Neural progenitor cell (in vitro differentiated cells): ENCODE results near the gene FANCC. TPM values are rescaled to one million over a fixed set of nuclear protein-coding genes. Genes with fewer than 3 reads are reported as not detected.

Experiments used
- DNase-seq: peaks from one replicate; pipeline ENCODE4 v3.0.0-alpha.2; 2016; ENCODE audit warnings: low spot score
- H2AFZ ChIP-seq: fragments of 200-600 bp; sonication (generic); replicated peaks from 2 replicates; pipeline ENCODE4 v1.6.1; 2016; ENCODE audit warnings: antibody characterized with exemption
- H3F3A ChIP-seq: fragments of 200-600 bp; sonication (generic); 2 replicates; pipeline ENCODE4 v1.6.1; 2016; ENCODE audit warnings: antibody characterized with exemption, low read depth
- H3K27ac ChIP-seq: fragments of 200-600 bp; sonication (generic); 2 replicates; pipeline ENCODE4 v1.5.1; 2016; ENCODE audit warnings: mild to moderate bottlenecking
- H3K27me3 ChIP-seq: fragments of 200-600 bp; sonication (generic); 2 replicates; pipeline ENCODE4 v1.6.1; 2016; ENCODE audit warnings: mild to moderate bottlenecking, moderate library complexity
- H3K36me3 ChIP-seq: fragments of 200-600 bp; sonication (generic); 2 replicates; pipeline ENCODE4 v1.5.1; 2016
- H3K4me1 ChIP-seq: fragments of 200-600 bp; sonication (generic); 2 replicates; pipeline ENCODE4 v1.6.1; 2016; ENCODE audit warnings: mixed run types
- H3K4me2 ChIP-seq: fragments of 200-600 bp; sonication (generic); 2 replicates; pipeline ENCODE4 v1.6.1; 2016
- H3K4me3 ChIP-seq: fragments of 200-600 bp; sonication (generic); 2 replicates; pipeline ENCODE4 v1.5.1; 2016
- H3K79me2 ChIP-seq: fragments of 200-600 bp; sonication (generic); 2 replicates; pipeline ENCODE4 v1.6.1; 2016; ENCODE audit warnings: low read depth
- H3K9ac ChIP-seq: fragments of 200-600 bp; sonication (generic); 2 replicates; pipeline ENCODE4 v1.6.1; 2016
- H3K9me3 ChIP-seq: fragments of 200-600 bp; sonication (generic); 2 replicates; pipeline ENCODE4 v1.5.1; 2016; ENCODE audit warnings: low read depth
- H4K20me1 ChIP-seq: fragments of 200-600 bp; sonication (generic); 2 replicates; pipeline ENCODE4 v1.6.1; 2016; ENCODE audit warnings: low read depth
- H3K27ac Mint-ChIP-seq: 3 replicates; pipeline ENCODE4 v1.8.0; 2021; ENCODE audit warnings: mixed read lengths
- H3K27me3 Mint-ChIP-seq: 2 replicates; pipeline ENCODE4 v1.8.0; 2022; ENCODE audit warnings: low read depth, mild to moderate bottlenecking, inconsistent platforms, moderate library complexity, mixed read lengths; ENCODE audit not compliant: insufficient read depth
- H3K36me3 Mint-ChIP-seq: 3 replicates; pipeline ENCODE4 v1.8.0; 2021; ENCODE audit warnings: mixed read lengths
- H3K4me1 Mint-ChIP-seq: 3 replicates; pipeline ENCODE4 v1.8.0; 2021; ENCODE audit warnings: mixed read lengths
- H3K4me3 Mint-ChIP-seq: 3 replicates; pipeline ENCODE4 v1.8.0; 2021; ENCODE audit warnings: mild to moderate bottlenecking, moderate library complexity, mixed read lengths
- H3K9me3 Mint-ChIP-seq: 3 replicates; pipeline ENCODE4 v1.8.0; 2020; ENCODE audit warnings: mixed read lengths
- CTCF ChIP-seq: fragments of 200-600 bp; sonication (generic); IDR thresholded peaks from 2 replicates; pipeline ENCODE4 v1.5.1; 2017; ENCODE audit warnings: antibody characterized with exemption, mild to moderate bottlenecking
- EZH2 ChIP-seq: fragments of 200-600 bp; sonication (generic); IDR thresholded peaks from 2 replicates; pipeline ENCODE4 v1.6.1; 2017; ENCODE audit warnings: antibody characterized with exemption, mild to moderate bottlenecking, moderate library complexity
- EZH2phosphoT487 ChIP-seq: fragments of 200-600 bp; sonication (generic); IDR thresholded peaks from 2 replicates; pipeline ENCODE4 v1.6.1; 2017; ENCODE audit warnings: antibody characterized with exemption
- total RNA-seq: library from RNA; depleted of rRNA; stranded (reverse); fragments of >200 nt; gene quantifications from 2 replicates; pipeline ENCODE4 v1.2.3, GENCODE V29; 2015; ENCODE audit warnings: low replicate concordance

FANCC gene
- total RNA-seq, 1 donor from 2014 or later, result 49.6 TPM

- H2AFZ ChIP-seq, result no peak overlapping the region
- no peaks in the 10 kb centered on the region for H3K79me2 ChIP-seq
- H3K4me3 ChIP-seq, result no peak overlapping the region
- H3K4me3 Mint-ChIP-seq, result no peak overlapping the region
- peaks cover 24% of the 10 kb centered on the region for H3K4me1 ChIP-seq
- H3K9me3 Mint-ChIP-seq, result no peaks in the 10 kb centered on the region
- H3K27ac Mint-ChIP-seq, result no peak overlapping the region
- H3K36me3 ChIP-seq, result no peaks in the 10 kb centered on the region
- H3K27me3 ChIP-seq, result no peaks in the 10 kb centered on the region
- no peak for DNase-seq
- H3K4me1 Mint-ChIP-seq, result peaks cover 17% of the 10 kb centered on the region
- H3K27me3 Mint-ChIP-seq, result no peaks in the 10 kb centered on the region
- H3K9me3 ChIP-seq, result no peaks in the 10 kb centered on the region
- peaks cover 21% of the 10 kb centered on the region for H3K36me3 Mint-ChIP-seq
- no peak overlapping the region for H3K9ac ChIP-seq
- H3K4me2 ChIP-seq, result no peak overlapping the region
- TF ChIP-seq EZH2 (no peak), EZH2phosphoT487 (no peak), CTCF (no peak)
- H3K27ac ChIP-seq, result no peak overlapping the region
- peaks cover 11% of the 10 kb centered on the region for H3F3A ChIP-seq
- H4K20me1 ChIP-seq, result no peaks in the 10 kb centered on the region
These were observed 71.0 kb downstream of the FANCC start for GRCh38 chr9:95246547-95246946.

- Mint-ChIP-seq H3K4me1 (no peaks in the 10 kb centered on the region), H3K36me3 (peaks cover 27% of the 10 kb centered on the region), H3K27ac (no peak overlapping the region), H3K4me3 (no peak overlapping the region), H3K9me3 (no peaks in the 10 kb centered on the region), H3K27me3 (peaks cover 3% of the 10 kb centered on the region)
- H3K36me3 ChIP-seq, result no peaks in the 10 kb centered on the region
- H4K20me1 ChIP-seq, result no peaks in the 10 kb centered on the region
- H3K4me2 ChIP-seq, result no peak overlapping the region
- DNase-seq, result no peak
- TF ChIP-seq EZH2phosphoT487, result no peak
- no peaks in the 10 kb centered on the region for H3K4me1 ChIP-seq
- H3K79me2 ChIP-seq, result no peaks in the 10 kb centered on the region
- no peaks in the 10 kb centered on the region for H3F3A ChIP-seq
- H3K27ac ChIP-seq, result no peak overlapping the region
- no peaks in the 10 kb centered on the region for H3K27me3 ChIP-seq
- no peak overlapping the region for H3K4me3 ChIP-seq
- no peaks in the 10 kb centered on the region for H3K9me3 ChIP-seq
- no peak overlapping the region for H2AFZ ChIP-seq
- no peak overlapping the region for H3K9ac ChIP-seq
These were observed 74.9 kb downstream of the FANCC start for GRCh38 chr9:95242613-95243012.

- H3K4me2 ChIP-seq, result no peak overlapping the region
- Mint-ChIP-seq H3K27me3 (peaks cover 3% of the 10 kb centered on the region), H3K9me3 (no peaks in the 10 kb centered on the region), H3K4me3 (no peak overlapping the region), H3K36me3 (peaks cover 13% of the 10 kb centered on the region), H3K27ac (no peak overlapping the region), H3K4me1 (no peaks in the 10 kb centered on the region)
- H3K9me3 ChIP-seq, result no peaks in the 10 kb centered on the region
- H3F3A ChIP-seq, result no peaks in the 10 kb centered on the region
- no peaks in the 10 kb centered on the region for H3K27me3 ChIP-seq
- H3K79me2 ChIP-seq, result no peaks in the 10 kb centered on the region
- no peaks in the 10 kb centered on the region for H4K20me1 ChIP-seq
- no peak overlapping the region for H3K27ac ChIP-seq
- H3K36me3 ChIP-seq, result no peaks in the 10 kb centered on the region
- H3K9ac ChIP-seq, result no peak overlapping the region
- H2AFZ ChIP-seq, result no peak overlapping the region
- TF ChIP-seq CTCF (no peak), EZH2 (no peak), EZH2phosphoT487 (no peak)
- no peak for DNase-seq
- H3K4me1 ChIP-seq, result no peaks in the 10 kb centered on the region
- H3K4me3 ChIP-seq, result no peak overlapping the region
These were observed 78.4 kb downstream of the FANCC start for GRCh38 chr9:95239071-95239470.

GRCh38 chr9:95237336-95237735 is 80.2 kb downstream of the FANCC start:
- no peak overlapping the region for H3K4me3 ChIP-seq
- TF ChIP-seq EZH2 (no peak), EZH2phosphoT487 (no peak), CTCF (no peak)
- H4K20me1 ChIP-seq, result no peaks in the 10 kb centered on the region
- Mint-ChIP-seq H3K4me3 (no peak overlapping the region), H3K27ac (no peak overlapping the region), H3K27me3 (peaks cover 3% of the 10 kb centered on the region), H3K4me1 (no peaks in the 10 kb centered on the region), H3K36me3 (peaks cover 16% of the 10 kb centered on the region), H3K9me3 (no peaks in the 10 kb centered on the region)
- H3K79me2 ChIP-seq, result no peaks in the 10 kb centered on the region
- H3K27me3 ChIP-seq, result no peaks in the 10 kb centered on the region
- H3K4me1 ChIP-seq, result no peaks in the 10 kb centered on the region
- DNase-seq, result no peak
- H3K4me2 ChIP-seq, result no peak overlapping the region
- H3K9ac ChIP-seq, result no peak overlapping the region
- H2AFZ ChIP-seq, result no peak overlapping the region
- no peaks in the 10 kb centered on the region for H3K9me3 ChIP-seq
- no peaks in the 10 kb centered on the region for H3F3A ChIP-seq
- no peaks in the 10 kb centered on the region for H3K36me3 ChIP-seq
- no peak overlapping the region for H3K27ac ChIP-seq
